Hematopoietic multipotent progenitor cell treated with erythropoietin and hydrocortisone succinate and interleukin-3 and kit ligand, for 17 days (in vitro differentiated cells): ENCODE results near the gene CCR3.

ENCODE experiments used
- DNase-seq: peaks from one replicate; pipeline ENCODE4 v3.0.0-alpha.2; 2015; ENCODE audit warnings: low spot score

The CCR3 gene

GRCh38 chr3:46221391-46221790 lies 20.9 kb upstream of the CCR3 start:
- no peak for DNase-seq

GRCh38 chr3:46221938-46222337 lies 20.3 kb upstream of the CCR3 start:
- no peak for DNase-seq

GRCh38 chr3:46222435-46223161 lies 19.7 kb upstream of the CCR3 start:
- no peak for DNase-seq

GRCh38 chr3:46228260-46229242 lies 13.7 kb upstream of the CCR3 start:
- DNase-seq: peak; percentile 35

- no peak for DNase-seq
Measured at GRCh38 chr3:46231323-46231722, 10.9 kb upstream of the CCR3 start.

- no peak for DNase-seq
Measured at GRCh38 chr3:46233194-46233593, 9.1 kb upstream of the CCR3 start.

- DNase-seq: no peak
Measured at GRCh38 chr3:46235425-46235824, 6.8 kb upstream of the CCR3 start.

- no peak for DNase-seq
Measured at GRCh38 chr3:46236294-46237054, 5.8 kb upstream of the CCR3 start.

- DNase-seq: no peak
Measured at GRCh38 chr3:46238386-46238785, 3.9 kb upstream of the CCR3 start.

GRCh38 chr3:46239301-46239938 lies 2.8 kb upstream of the CCR3 start:
- no peak for DNase-seq

- DNase-seq: no peak
Measured at GRCh38 chr3:46239952-46240351, 2.3 kb upstream of the CCR3 start.

GRCh38 chr3:46243560-46243959 lies 1.3 kb downstream of the CCR3 start:
- DNase-seq: no peak

- no peak for DNase-seq
Measured at GRCh38 chr3:46245146-46245545, 2.9 kb downstream of the CCR3 start.

GRCh38 chr3:46252980-46253379 lies 10.7 kb downstream of the CCR3 start:
- no peak for DNase-seq

- no peak for DNase-seq
Measured at GRCh38 chr3:46258525-46258924, 16.3 kb downstream of the CCR3 start.

GRCh38 chr3:46261926-46262594 lies 19.8 kb downstream of the CCR3 start:
- no peak for DNase-seq

- DNase-seq: no peak
Measured at GRCh38 chr3:46264002-46264401, 21.7 kb downstream of the CCR3 start.

- no peak for DNase-seq
Measured at GRCh38 chr3:46266598-46266997, 24.3 kb downstream of the CCR3 start.

- DNase-seq: no peak
Measured at GRCh38 chr3:46269556-46269955, 27.3 kb downstream of the CCR3 start.

- DNase-seq: no peak
Measured at GRCh38 chr3:46270474-46270873, 28.2 kb downstream of the CCR3 start.

- DNase-seq: no peak
Measured at GRCh38 chr3:46271209-46271745, 29.0 kb downstream of the CCR3 start.
